MM.1S (cell line): ENCODE measurements around the gene OBSCN.

Experiments
- DNase-seq: peaks from one replicate; pipeline ENCODE4 v3.0.0-alpha.2; 2015
- H2AFZ ChIP-seq: fragments of 300-600 bp; sonication (generic); 2 replicates; pipeline ENCODE4 v1.6.0; 2016; ENCODE audit warnings: antibody characterized with exemption, low read length
- H3F3A ChIP-seq: fragments of 300-600 bp; sonication (generic); 2 replicates; pipeline ENCODE4 v1.6.1; 2016; ENCODE audit warnings: mild to moderate bottlenecking, antibody characterized with exemption, low read length, moderate library complexity, mixed read lengths; ENCODE audit not compliant: insufficient read depth
- H3K27ac ChIP-seq: fragments of 300-600 bp; sonication (generic); 2 replicates; pipeline ENCODE4 v1.5.1; 2016; ENCODE audit warnings: mild to moderate bottlenecking, low read length
- H3K27me3 ChIP-seq: fragments of 300-600 bp; sonication (generic); replicated peaks from 2 replicates; pipeline ENCODE4 v1.6.0; 2016; ENCODE audit warnings: low read length; ENCODE audit not compliant: insufficient read depth
- H3K36me3 ChIP-seq: fragments of 300-600 bp; sonication (generic); replicated peaks from 2 replicates; pipeline ENCODE4 v1.6.1; 2016; ENCODE audit warnings: mild to moderate bottlenecking, low read length, mixed read lengths; ENCODE audit not compliant: insufficient read depth
- H3K4me1 ChIP-seq: fragments of 300-600 bp; sonication (generic); 2 replicates; pipeline ENCODE4 v1.6.1; 2016; ENCODE audit warnings: low read length, mixed read lengths
- H3K4me2 ChIP-seq: fragments of 300-600 bp; sonication (generic); 2 replicates; pipeline ENCODE4 v1.6.0; 2016; ENCODE audit warnings: low read depth, low read length
- H3K4me3 ChIP-seq: fragments of 300-600 bp; sonication (generic); 2 replicates; pipeline ENCODE4 v1.5.1; 2016; ENCODE audit warnings: low read length, mixed read lengths
- H3K79me2 ChIP-seq: fragments of 300-600 bp; sonication (generic); 2 replicates; pipeline ENCODE4 v1.6.1; 2016; ENCODE audit warnings: mixed run types, low read length, mixed read lengths
- H3K9ac ChIP-seq: fragments of 300-600 bp; sonication (generic); 2 replicates; pipeline ENCODE4 v1.6.1; 2016; ENCODE audit warnings: low read length, mixed read lengths
- H3K9me2 ChIP-seq: fragments of 300-600 bp; sonication (generic); replicated peaks from 2 replicates; pipeline ENCODE4 v1.6.1; 2016; ENCODE audit warnings: mild to moderate bottlenecking, low read length, mixed read lengths; ENCODE audit not compliant: insufficient read depth
- H3K9me3 ChIP-seq: fragments of 300-600 bp; sonication (generic); replicated peaks from 2 replicates; pipeline ENCODE4 v1.6.1; 2016; ENCODE audit warnings: mild to moderate bottlenecking, low read length, mixed read lengths; ENCODE audit not compliant: insufficient read depth
- H4K20me1 ChIP-seq: fragments of 300-600 bp; sonication (generic); 2 replicates; pipeline ENCODE4 v1.6.1; 2016; ENCODE audit warnings: mild to moderate bottlenecking, low read length, moderate library complexity, mixed read lengths; ENCODE audit not compliant: insufficient read depth
- EZH2 ChIP-seq: fragments of 300-600 bp; sonication (generic); optimal IDR thresholded peaks from 2 replicates; pipeline ENCODE3; 2017; ENCODE audit warnings: low read depth, mild to moderate bottlenecking, antibody characterized with exemption, low read length, mixed read lengths
- EZH2phosphoT487 ChIP-seq: fragments of 300-600 bp; sonication (generic); IDR thresholded peaks from 2 replicates; pipeline ENCODE4 v1.6.1; 2018; ENCODE audit warnings: antibody characterized with exemption, low read length
- TF ChIP-seq, protein P1 (sequence below): fragments of 300-600 bp; sonication (generic); IDR thresholded peaks from 2 replicates; pipeline ENCODE4 v1.5.1; 2016; ENCODE audit warnings: antibody characterized with exemption, low read length, mixed read lengths

Gene OBSCN

DNA sequence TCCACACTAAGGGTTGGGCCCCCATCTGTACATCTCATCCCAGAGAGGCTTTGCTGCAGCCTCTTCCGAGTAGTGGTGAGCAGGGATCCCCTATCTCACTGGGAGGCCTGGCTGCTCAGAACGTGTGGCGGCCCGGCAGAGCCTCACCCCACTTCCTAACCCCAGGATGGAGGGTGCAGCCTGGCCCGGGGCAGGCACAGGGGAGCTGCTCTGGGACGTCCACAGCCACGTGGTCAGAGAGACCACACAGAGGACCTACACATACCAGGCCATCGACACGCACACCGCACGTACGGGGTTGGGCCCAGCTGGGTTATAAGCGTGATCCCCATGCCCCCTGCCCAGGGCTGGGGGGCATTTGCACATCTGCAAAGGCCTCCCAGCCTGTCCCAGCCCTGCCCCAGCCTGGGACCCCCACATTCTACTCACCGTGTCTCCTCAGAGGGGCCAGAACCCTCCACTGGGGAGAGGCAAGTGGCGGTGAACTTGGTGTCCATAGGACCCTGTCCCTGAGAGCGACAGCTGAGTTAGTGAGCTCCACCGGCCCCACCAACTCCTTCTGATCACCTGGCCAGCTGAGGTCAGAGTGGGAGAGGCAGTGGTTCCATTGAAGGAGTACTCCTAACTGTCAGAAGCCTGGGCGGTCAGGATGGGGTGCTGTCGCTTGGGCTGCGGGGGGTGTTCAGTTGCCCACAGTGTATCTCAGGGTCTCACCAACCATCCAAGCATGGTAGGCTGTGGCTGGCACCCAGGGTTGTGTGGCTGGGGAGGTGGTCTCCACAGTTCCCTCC, 157.6 kb downstream of the OBSCN start:
- no peak overlapping the region for H3K4me3 ChIP-seq
- H3K27ac ChIP-seq, result no peak overlapping the region
- H3F3A ChIP-seq, result no peaks in the 10 kb centered on the region
- H3K9ac ChIP-seq, result no peak overlapping the region
- H4K20me1 ChIP-seq, result no peaks in the 10 kb centered on the region
- no peaks in the 10 kb centered on the region for H3K9me2 ChIP-seq
- no peak overlapping the region for H3K4me2 ChIP-seq
- TF ChIP-seq EZH2phosphoT487, result no peak
- TF ChIP-seq, protein P1, sequence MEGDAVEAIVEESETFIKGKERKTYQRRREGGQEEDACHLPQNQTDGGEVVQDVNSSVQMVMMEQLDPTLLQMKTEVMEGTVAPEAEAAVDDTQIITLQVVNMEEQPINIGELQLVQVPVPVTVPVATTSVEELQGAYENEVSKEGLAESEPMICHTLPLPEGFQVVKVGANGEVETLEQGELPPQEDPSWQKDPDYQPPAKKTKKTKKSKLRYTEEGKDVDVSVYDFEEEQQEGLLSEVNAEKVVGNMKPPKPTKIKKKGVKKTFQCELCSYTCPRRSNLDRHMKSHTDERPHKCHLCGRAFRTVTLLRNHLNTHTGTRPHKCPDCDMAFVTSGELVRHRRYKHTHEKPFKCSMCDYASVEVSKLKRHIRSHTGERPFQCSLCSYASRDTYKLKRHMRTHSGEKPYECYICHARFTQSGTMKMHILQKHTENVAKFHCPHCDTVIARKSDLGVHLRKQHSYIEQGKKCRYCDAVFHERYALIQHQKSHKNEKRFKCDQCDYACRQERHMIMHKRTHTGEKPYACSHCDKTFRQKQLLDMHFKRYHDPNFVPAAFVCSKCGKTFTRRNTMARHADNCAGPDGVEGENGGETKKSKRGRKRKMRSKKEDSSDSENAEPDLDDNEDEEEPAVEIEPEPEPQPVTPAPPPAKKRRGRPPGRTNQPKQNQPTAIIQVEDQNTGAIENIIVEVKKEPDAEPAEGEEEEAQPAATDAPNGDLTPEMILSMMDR, result no peak
- TF ChIP-seq EZH2, result no peak
- DNase-seq, result no peak
- peaks cover 19% of the 10 kb centered on the region for H3K27me3 ChIP-seq
- H3K36me3 ChIP-seq, result no peaks in the 10 kb centered on the region
- H3K79me2 ChIP-seq, result no peaks in the 10 kb centered on the region
- H3K4me1 ChIP-seq, result no peaks in the 10 kb centered on the region
- no peaks in the 10 kb centered on the region for H3K9me3 ChIP-seq
- no peak overlapping the region for H2AFZ ChIP-seq

DNA sequence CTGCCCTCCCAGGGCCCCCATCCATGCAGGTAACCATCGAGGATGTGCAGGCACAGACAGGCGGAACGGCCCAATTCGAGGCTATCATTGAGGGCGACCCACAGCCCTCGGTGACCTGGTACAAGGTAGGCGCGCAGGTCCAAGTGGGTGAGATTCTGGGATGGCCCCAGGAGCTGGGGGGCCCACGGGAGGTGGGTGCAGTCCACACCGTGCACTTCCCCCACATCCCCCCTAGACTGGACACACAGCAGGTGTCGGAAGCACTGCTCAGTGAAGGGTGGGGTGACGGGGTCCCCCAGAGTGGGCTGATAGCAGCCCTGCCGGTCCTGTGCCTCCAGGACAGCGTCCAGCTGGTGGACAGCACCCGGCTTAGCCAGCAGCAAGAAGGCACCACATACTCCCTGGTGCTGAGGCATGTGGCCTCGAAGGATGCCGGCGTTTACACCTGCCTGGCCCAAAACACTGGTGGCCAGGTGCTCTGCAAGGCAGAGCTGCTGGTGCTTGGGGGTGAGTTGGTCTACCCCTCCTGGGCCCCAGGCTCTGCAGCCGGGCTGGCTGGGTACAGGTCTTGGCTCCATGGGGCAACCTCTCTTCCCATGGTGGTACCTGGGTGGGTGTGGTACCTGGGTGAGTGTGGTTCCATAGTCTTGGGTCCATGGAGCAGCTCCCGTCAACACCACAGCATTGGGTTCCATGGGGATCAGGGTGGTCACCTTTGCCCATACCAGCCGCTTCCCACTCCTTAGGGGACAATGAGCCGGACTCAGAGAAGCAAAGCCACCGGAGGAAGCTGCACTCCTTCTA, 158.4 kb downstream of the OBSCN start:
- no peak overlapping the region for H3K4me2 ChIP-seq
- H3K36me3 ChIP-seq, result no peaks in the 10 kb centered on the region
- no peak overlapping the region for H2AFZ ChIP-seq
- no peaks in the 10 kb centered on the region for H3K79me2 ChIP-seq
- no peaks in the 10 kb centered on the region for H3K4me1 ChIP-seq
- H3F3A ChIP-seq, result no peaks in the 10 kb centered on the region
- peaks cover 19% of the 10 kb centered on the region for H3K27me3 ChIP-seq
- H3K27ac ChIP-seq, result no peak overlapping the region
- no peak overlapping the region for H3K9ac ChIP-seq
- TF ChIP-seq, protein P1, result no peak
- TF ChIP-seq EZH2 (no peak), EZH2phosphoT487 (no peak)
- H3K9me3 ChIP-seq, result no peaks in the 10 kb centered on the region
- DNase-seq, result no peak
- no peaks in the 10 kb centered on the region for H4K20me1 ChIP-seq
- no peaks in the 10 kb centered on the region for H3K9me2 ChIP-seq
- no peak overlapping the region for H3K4me3 ChIP-seq

DNA sequence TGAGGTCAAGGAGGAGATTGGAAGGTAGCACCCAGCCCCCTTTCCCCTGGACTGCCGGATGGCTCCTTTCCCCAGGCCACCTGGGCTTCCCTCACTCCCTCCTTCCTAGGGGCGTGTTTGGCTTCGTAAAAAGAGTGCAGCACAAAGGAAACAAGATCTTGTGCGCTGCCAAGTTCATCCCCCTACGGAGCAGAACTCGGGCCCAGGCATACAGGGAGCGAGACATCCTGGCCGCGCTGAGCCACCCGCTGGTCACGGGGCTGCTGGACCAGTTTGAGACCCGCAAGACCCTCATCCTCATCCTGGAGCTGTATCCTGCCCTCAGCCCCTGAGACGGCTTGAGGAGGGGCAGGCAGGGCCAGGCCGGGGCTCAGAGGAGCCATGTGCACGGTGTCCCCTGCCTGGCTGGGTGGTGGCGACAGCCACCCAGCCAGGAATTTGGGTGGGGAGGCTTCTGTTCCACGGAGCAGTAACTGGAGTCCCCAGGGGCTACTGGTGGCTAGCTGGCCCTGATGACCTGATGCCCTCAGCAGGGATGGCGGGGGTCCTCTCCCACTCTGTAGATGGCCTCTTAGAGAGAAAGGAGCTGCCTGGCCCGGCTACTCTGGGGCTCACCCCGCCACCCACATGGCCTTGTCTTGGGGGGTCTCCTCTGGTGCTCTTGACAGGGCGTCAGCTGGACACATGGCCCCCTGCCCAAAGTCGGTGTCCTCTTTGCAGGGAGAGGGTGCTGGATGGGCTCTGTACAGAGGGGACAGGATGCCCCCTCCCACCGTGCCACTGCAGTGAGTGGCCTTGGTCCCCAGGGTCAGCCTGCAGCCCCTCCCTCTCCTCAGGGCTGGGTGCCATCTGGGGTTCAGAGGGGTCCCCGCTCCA, 159.3 kb downstream of the OBSCN start:
- no peaks in the 10 kb centered on the region for H3K9me3 ChIP-seq
- no peaks in the 10 kb centered on the region for H3F3A ChIP-seq
- H3K36me3 ChIP-seq, result no peaks in the 10 kb centered on the region
- no peak for TF ChIP-seq EZH2phosphoT487
- TF ChIP-seq, protein P1, result no peak
- no peak for TF ChIP-seq EZH2
- H3K9me2 ChIP-seq, result no peaks in the 10 kb centered on the region
- no peaks in the 10 kb centered on the region for H4K20me1 ChIP-seq
- H3K4me1 ChIP-seq, result no peaks in the 10 kb centered on the region
- H3K4me2 ChIP-seq, result no peak overlapping the region
- no peak overlapping the region for H3K27ac ChIP-seq
- H2AFZ ChIP-seq, result no peak overlapping the region
- H3K79me2 ChIP-seq, result no peaks in the 10 kb centered on the region
- no peak overlapping the region for H3K9ac ChIP-seq
- no peak for DNase-seq
- H3K4me3 ChIP-seq, result no peak overlapping the region
- H3K27me3 ChIP-seq, result peaks cover 19% of the 10 kb centered on the region
